HEK293 (cell line): ENCODE measurements around the gene CLEC1A.

Experiments
- CTCF ChIA-PET: fragments of 350-600 bp; formaldehyde crosslinking; extraction: SDS; loops from one replicate; lab custom pipeline; 2021; ENCODE audit warnings: antibody characterized with exemption; lab: Yijun Ruan, JAX
- POLR2A ChIA-PET: fragments of 300-600 bp; formaldehyde crosslinking; extraction: SDS; loops from one replicate; lab custom pipeline; 2020; ENCODE audit warnings: antibody characterized with exemption, inconsistent platforms; lab: Yijun Ruan, JAX
- H3K27ac ChIP-seq: fragments of 200-500 bp; sonication (Bioruptor generic); 2 replicates; pipeline ENCODE4 v1.5.1; 2014; ENCODE audit warnings: low read depth, low read length, control low read depth, inconsistent platforms; ENCODE audit errors: extremely low read depth
- H3K36me3 ChIP-seq, 2 experiments: fragments of 200-500 bp in 1 of 2; sonication (Bioruptor generic) in 1 of 2; 1 replicate in 1 of 2; 2 replicates in 1 of 2; pipeline ENCODE4 v1.5.1; 2014 to 2017; ENCODE audit warnings: inconsistent platforms in 2 of 2, low read length in 2 of 2; ENCODE audit not compliant: control insufficient read depth in 2 of 2, insufficient read depth in 1 of 2
- H3K4me1 ChIP-seq: fragments of 200-500 bp; sonication (Bioruptor generic); 2 replicates; pipeline ENCODE4 v1.5.1; 2014; ENCODE audit warnings: mild to moderate bottlenecking, low read length, inconsistent platforms; ENCODE audit not compliant: control insufficient read depth, insufficient read depth
- H3K4me3 ChIP-seq: 2 replicates; pipeline ENCODE4 v1.5.1; 2011; ENCODE audit warnings: low read depth, mild to moderate bottlenecking, control low read depth, low read length, moderate library complexity
- H3K9me3 ChIP-seq: fragments of 200-500 bp; sonication (Bioruptor generic); 2 replicates; pipeline ENCODE4 v1.5.1; 2014; ENCODE audit warnings: low read depth, low read length, inconsistent platforms; ENCODE audit not compliant: control insufficient read depth, insufficient read depth
- ELK4 ChIP-seq: IDR thresholded peaks from 2 replicates; pipeline ENCODE4 v1.6.1; 2011; ENCODE audit warnings: mild to moderate bottlenecking, low read depth, low read length, borderline replicate concordance
- HOXC10 ChIP-seq: sonication (generic); formaldehyde crosslinking; IDR thresholded peaks from 2 replicates; pipeline ENCODE4 v1.8.1; 2023; ENCODE audit warnings: mild to moderate bottlenecking, missing genetic modification reagents
- KLF7 ChIP-seq: fragments of 450-650 bp; formaldehyde crosslinking; IDR thresholded peaks from 2 replicates; pipeline ENCODE4 v1.5.1; 2016; ENCODE audit warnings: missing biosample characterization, missing genetic modification characterization, borderline replicate concordance
- OSR2 ChIP-seq: fragments of 450-650 bp; formaldehyde crosslinking; IDR thresholded peaks from 2 replicates; pipeline ENCODE4 v1.5.1; 2016; ENCODE audit warnings: missing biosample characterization, missing genetic modification characterization
- PRDM10 ChIP-seq: fragments of 450-650 bp; formaldehyde crosslinking; IDR thresholded peaks from 2 replicates; pipeline ENCODE4 v1.5.1; 2016; ENCODE audit warnings: missing biosample characterization, missing genetic modification characterization
- ZBTB21 ChIP-seq: fragments of 450-650 bp; formaldehyde crosslinking; IDR thresholded peaks from 2 replicates; pipeline ENCODE4 v1.5.1; 2017; ENCODE audit warnings: missing biosample characterization, missing genetic modification characterization
- ZFP3 ChIP-seq: fragments of 450-650 bp; formaldehyde crosslinking; IDR thresholded peaks from 2 replicates; pipeline ENCODE4 v1.5.1; 2016; ENCODE audit warnings: low read depth, missing biosample characterization, missing genetic modification characterization
- ZFP69B ChIP-seq: fragments of 450-650 bp; formaldehyde crosslinking; IDR thresholded peaks from 2 replicates; pipeline ENCODE4 v1.5.1; 2016; ENCODE audit warnings: missing biosample characterization, missing genetic modification characterization
- ZIC2 ChIP-seq: fragments of 450-650 bp; formaldehyde crosslinking; IDR thresholded peaks from 2 replicates; pipeline ENCODE4 v1.5.1; 2016; ENCODE audit warnings: missing biosample characterization, missing genetic modification characterization
- ZNF112 ChIP-seq: fragments of 450-650 bp; formaldehyde crosslinking; IDR thresholded peaks from 2 replicates; pipeline ENCODE4 v1.5.0; 2017; ENCODE audit warnings: missing biosample characterization, missing genetic modification characterization
- ZNF146 ChIP-seq: fragments of 450-650 bp; formaldehyde crosslinking; IDR thresholded peaks from 2 replicates; pipeline ENCODE4 v1.5.1; 2016; ENCODE audit warnings: missing biosample characterization, missing genetic modification characterization
- ZNF18 ChIP-seq: fragments of 450-650 bp; formaldehyde crosslinking; IDR thresholded peaks from 2 replicates; pipeline ENCODE4 v1.5.1; 2016; ENCODE audit warnings: missing biosample characterization, missing genetic modification characterization
- ZNF23 ChIP-seq: fragments of 450-650 bp; formaldehyde crosslinking; IDR thresholded peaks from 2 replicates; pipeline ENCODE4 v1.5.1; 2016; ENCODE audit warnings: missing biosample characterization, missing genetic modification characterization, borderline replicate concordance
- ZNF248 ChIP-seq: fragments of 450-650 bp; formaldehyde crosslinking; IDR thresholded peaks from 2 replicates; pipeline ENCODE4 v1.5.1; 2017; ENCODE audit warnings: missing biosample characterization, missing genetic modification characterization
- ZNF26 ChIP-seq: fragments of 450-650 bp; formaldehyde crosslinking; IDR thresholded peaks from 2 replicates; pipeline ENCODE4 v1.5.1; 2016; ENCODE audit warnings: missing biosample characterization, missing genetic modification characterization
- ZNF398 ChIP-seq: fragments of 450-650 bp; formaldehyde crosslinking; IDR thresholded peaks from 2 replicates; pipeline ENCODE4 v1.5.1; 2017; ENCODE audit warnings: missing biosample characterization, missing genetic modification characterization
- ZNF654 ChIP-seq: fragments of 450-650 bp; formaldehyde crosslinking; IDR thresholded peaks from 2 replicates; pipeline ENCODE4 v1.5.1; 2016; ENCODE audit warnings: low read depth, missing biosample characterization, missing genetic modification characterization
- ZSCAN16 ChIP-seq: fragments of 450-650 bp; formaldehyde crosslinking; IDR thresholded peaks from 2 replicates; pipeline ENCODE4 v1.5.1; 2016; ENCODE audit warnings: missing biosample characterization, missing genetic modification characterization
- ZSCAN18 ChIP-seq: fragments of 450-650 bp; formaldehyde crosslinking; IDR thresholded peaks from 2 replicates; pipeline ENCODE4 v1.5.1; 2016; ENCODE audit warnings: missing biosample characterization, missing genetic modification characterization
- ZSCAN23 ChIP-seq: fragments of 450-650 bp; formaldehyde crosslinking; IDR thresholded peaks from 2 replicates; pipeline ENCODE4 v1.5.1; 2016; ENCODE audit warnings: missing biosample characterization, missing genetic modification characterization

Gene CLEC1A

GRCh38 chr12:10042167-10042566 lies 56.6 kb downstream of the CLEC1A start (continued):
- no peak for TF ChIP-seq ZSCAN23 (tag by site-specific recombination)
- TF ChIP-seq ZIC2 (tag by site-specific recombination) = no peak
- TF ChIP-seq ELK4 = no peak

- H3K36me3 ChIP-seq = no peaks in the 10 kb centered on the region
- H3K9me3 ChIP-seq = no peaks in the 10 kb centered on the region
- H3K27ac ChIP-seq = no peak overlapping the region
- ChIA-PET POLR2A (no interaction called here), CTCF (interaction anchor here (0.7 to 1.7 kb wide), 13 partner anchors 11 to 296 kb away, joined by 3 to 11 read pairs (median 3); partner anchors contain the start of genes CLEC7A and OLR1)
- H3K4me1 ChIP-seq = no peaks in the 10 kb centered on the region
- no peak overlapping the region for H3K4me3 ChIP-seq
- TF ChIP-seq ZNF23 = no peak
- TF ChIP-seq OSR2 (tag by site-specific recombination) = no peak
- TF ChIP-seq ZFP69B = no peak
- peak; percentile 72 for TF ChIP-seq ZNF654 (tag by site-specific recombination)
Observed at GRCh38 chr12:10033783-10034545, 64.8 kb downstream of the CLEC1A start.

GRCh38 chr12:10031771-10032175 lies 67.0 kb downstream of the CLEC1A start:
- POLR2A ChIA-PET = no interaction called here
- no peak overlapping the region for H3K27ac ChIP-seq
- no peak overlapping the region for H3K4me3 ChIP-seq
- H3K4me1 ChIP-seq = no peaks in the 10 kb centered on the region
- CTCF ChIA-PET = interaction anchor here (1.1 to 1.6 kb wide), 2 partner anchors 22 to 108 kb away, joined by 4 read pairs; no protein-coding TSS in a partner anchor
- H3K36me3 ChIP-seq = no peaks in the 10 kb centered on the region
- TF ChIP-seq ZNF248 (tag by site-specific recombination) (no peak), HOXC10 (no peak), ZSCAN16 (tag by site-specific recombination) (no peak), ZNF112 (tag by site-specific recombination) (no peak), ZNF146 (tag by site-specific recombination) (no peak), PRDM10 (tag by site-specific recombination) (no peak), ZFP3 (tag by site-specific recombination) (no peak), ZNF26 (tag by site-specific recombination) (no peak), ZSCAN18 (no peak), ZNF654 (tag by site-specific recombination) (no peak), ZFP69B (no peak), ZNF18 (no peak), KLF7 (no peak), ZNF398 (tag by site-specific recombination) (no peak), ZBTB21 (tag by site-specific recombination) (no peak)
- no peaks in the 10 kb centered on the region for H3K9me3 ChIP-seq
